Mesenchymal stem cell (in vitro differentiated cells and primary cell): ENCODE results near the gene HHLA2.

Experiments used
- DNase-seq: peaks from one replicate; pipeline ENCODE4 v3.0.0-alpha.2; 2013
- H2AFZ ChIP-seq: one replicate; pipeline ENCODE4 v1.6.1; 2013; ENCODE audit warnings: low read depth, mild to moderate bottlenecking, control low read depth, inconsistent platforms, low read length, moderate library complexity
- H2AK5ac ChIP-seq: 2 replicates; pipeline ENCODE4 v1.6.1; 2013; ENCODE audit warnings: low read length, moderate library complexity, mild to moderate bottlenecking, inconsistent platforms; ENCODE audit not compliant: severe bottlenecking
- H2BK120ac ChIP-seq: one replicate; pipeline ENCODE4 v1.6.1; 2013; ENCODE audit warnings: low read depth, mild to moderate bottlenecking, inconsistent platforms, low read length, moderate library complexity
- H2BK12ac ChIP-seq, 2 experiments: one replicate each; pipeline ENCODE4 v1.6.1; 2013; ENCODE audit warnings: inconsistent platforms in 2 of 2, low read length in 2 of 2, mild to moderate bottlenecking in 2 of 2, moderate library complexity in 2 of 2, control low read depth in 1 of 2
- H2BK15ac ChIP-seq: one replicate; pipeline ENCODE4 v1.6.1; 2013; ENCODE audit warnings: mild to moderate bottlenecking, low read depth, inconsistent platforms; ENCODE audit not compliant: poor library complexity, severe bottlenecking
- H2BK5ac ChIP-seq: 2 replicates; pipeline ENCODE4 v1.6.1; 2013; ENCODE audit warnings: low read depth, mild to moderate bottlenecking, low read length, control low read depth, inconsistent platforms; ENCODE audit not compliant: poor library complexity, severe bottlenecking
- H3K14ac ChIP-seq, 2 experiments: one replicate each; pipeline ENCODE4 v1.6.1; 2013; ENCODE audit warnings: inconsistent platforms in 2 of 2, low read length in 2 of 2, control low read depth in 1 of 2, mild to moderate bottlenecking in 1 of 2, moderate library complexity in 1 of 2
- H3K18ac ChIP-seq, 2 experiments: one replicate each; pipeline ENCODE4 v1.6.1; 2013; ENCODE audit warnings: inconsistent platforms in 2 of 2, low read length in 2 of 2, control low read depth in 1 of 2, low read depth in 1 of 2, mild to moderate bottlenecking in 1 of 2
- H3K23ac ChIP-seq, 2 experiments: one replicate each; pipeline ENCODE4 v1.6.1; 2013; ENCODE audit warnings: inconsistent platforms in 2 of 2, low read length in 2 of 2, mild to moderate bottlenecking in 2 of 2, moderate library complexity in 2 of 2, control low read depth in 1 of 2
- H3K27ac ChIP-seq: 2 replicates; pipeline ENCODE4 v1.5.1; 2013; ENCODE audit warnings: mild to moderate bottlenecking, moderate library complexity, low read length, control low read depth, inconsistent platforms; ENCODE audit not compliant: poor library complexity, severe bottlenecking
- H3K27me3 ChIP-seq, 2 experiments: 2 replicates each; pipeline versions ENCODE4 v1.6.1 to v1.7.0; 2013; ENCODE audit warnings: low read length in 2 of 2, mild to moderate bottlenecking in 2 of 2, moderate library complexity in 2 of 2, control low read depth in 1 of 2, inconsistent platforms in 1 of 2; ENCODE audit not compliant: control insufficient read depth in 1 of 2, insufficient read depth in 1 of 2
- H3K36me3 ChIP-seq, 2 experiments: 2 replicates each; pipeline versions ENCODE4 v1.6.1 to v1.7.0; 2013; ENCODE audit warnings: low read length in 2 of 2, control low read depth in 1 of 2, inconsistent platforms in 1 of 2, low read depth in 1 of 2, mild to moderate bottlenecking in 1 of 2; ENCODE audit not compliant: insufficient read depth in 2 of 2, control insufficient read depth in 1 of 2
- H3K4ac ChIP-seq, 2 experiments: one replicate each; pipeline ENCODE4 v1.6.1; 2013; ENCODE audit warnings: inconsistent platforms in 2 of 2, low read length in 2 of 2, mild to moderate bottlenecking in 2 of 2, moderate library complexity in 2 of 2, control low read depth in 1 of 2, low read depth in 1 of 2
- H3K4me1 ChIP-seq: 2 replicates; pipeline ENCODE4 v1.6.1; 2013; ENCODE audit warnings: low read depth, low read length, control low read depth; ENCODE audit not compliant: control insufficient read depth, insufficient read depth
- H3K4me2 ChIP-seq: 2 replicates; pipeline ENCODE4 v1.6.1; 2013; ENCODE audit warnings: low read length, mild to moderate bottlenecking, inconsistent platforms; ENCODE audit not compliant: poor library complexity, severe bottlenecking
- H3K4me3 ChIP-seq, 2 experiments: 2 replicates each; pipeline versions ENCODE4 v1.5.1 to v1.7.0; 2013; ENCODE audit warnings: low read length in 2 of 2, mild to moderate bottlenecking in 2 of 2, control low read depth in 1 of 2, low read depth in 1 of 2; ENCODE audit not compliant: insufficient read depth in 1 of 2
- H3K79me1 ChIP-seq: replicated peaks from 2 replicates; pipeline ENCODE4 v1.6.1; 2013; ENCODE audit warnings: mild to moderate bottlenecking, control low read depth, low read length, inconsistent platforms; ENCODE audit not compliant: poor library complexity, severe bottlenecking
- H3K9ac ChIP-seq: 2 replicates; pipeline ENCODE4 v1.7.0; 2013; ENCODE audit warnings: mild to moderate bottlenecking, low read length, moderate library complexity
- H3K9me3 ChIP-seq: 2 replicates; pipeline ENCODE4 v1.7.0; 2013; ENCODE audit warnings: mild to moderate bottlenecking, low read length; ENCODE audit not compliant: control insufficient read depth
- H4K8ac ChIP-seq: one replicate; pipeline ENCODE4 v1.6.1; 2013; ENCODE audit warnings: inconsistent platforms, mild to moderate bottlenecking, low read length, moderate library complexity
- H4K91ac ChIP-seq: one replicate; pipeline ENCODE4 v1.6.1; 2013; ENCODE audit warnings: mild to moderate bottlenecking, low read length, inconsistent platforms
- whole genome bisulfite sequencing: methylation state at CpG from one replicate; pipeline ENCODE4 v1.1.7; 2013; ENCODE audit warnings: mixed read lengths; 5-methylcytosine and 5-hydroxymethylcytosine counted together

The HHLA2 gene

GRCh38 chr3:108343491-108343890 is 47.1 kb downstream of the HHLA2 start:
- no peaks in the 10 kb centered on the region for H3K27me3 ChIP-seq
- no peak overlapping the region for H3K4me3 ChIP-seq
- H3K9me3 ChIP-seq, result no peaks in the 10 kb centered on the region
- no peak overlapping the region for H3K9ac ChIP-seq
- no peak overlapping the region for H2BK120ac ChIP-seq
- H3K23ac ChIP-seq, result no peak overlapping the region
- H3K27ac ChIP-seq, result no peak overlapping the region
- WGBS, result 92% methylated on average over 1 of the region's 4 CpGs
- no peak overlapping the region for H3K4me2 ChIP-seq
- no peak overlapping the region for H2AFZ ChIP-seq
- H3K36me3 ChIP-seq, result no peaks in the 10 kb centered on the region
- no peak overlapping the region for H2BK15ac ChIP-seq
- H4K91ac ChIP-seq, result no peak overlapping the region
- H3K14ac ChIP-seq, result no peak overlapping the region
- DNase-seq, result no peak
- no peak overlapping the region for H2BK5ac ChIP-seq
- H3K18ac ChIP-seq, result no peak overlapping the region
- H3K79me1 ChIP-seq, result no peaks in the 10 kb centered on the region
- H3K4ac ChIP-seq, result no peak overlapping the region
- H4K8ac ChIP-seq, result no peak overlapping the region
- no peak overlapping the region for H2BK12ac ChIP-seq
- H3K4me1 ChIP-seq, result peaks cover 2% of the 10 kb centered on the region
- H2AK5ac ChIP-seq, result no peak overlapping the region

GRCh38 chr3:108345492-108346205 is 49.3 kb downstream of the HHLA2 start:
- no peak overlapping the region for H2BK120ac ChIP-seq
- DNase-seq, result no peak
- H3K23ac ChIP-seq, result no peak overlapping the region
- H3K4ac ChIP-seq, result no peak overlapping the region
- H3K79me1 ChIP-seq, result no peaks in the 10 kb centered on the region
- no peak overlapping the region for H2BK12ac ChIP-seq
- no peak overlapping the region for H3K14ac ChIP-seq
- no peak overlapping the region for H4K91ac ChIP-seq
- no peak overlapping the region for H3K18ac ChIP-seq
- H3K9me3 ChIP-seq, result no peaks in the 10 kb centered on the region
- H3K4me2 ChIP-seq, result no peak overlapping the region
- H3K27me3 ChIP-seq, result no peaks in the 10 kb centered on the region
- no peak overlapping the region for H2AFZ ChIP-seq
- H3K27ac ChIP-seq, result no peak overlapping the region
- peaks cover 1% of the 10 kb centered on the region for H3K4me1 ChIP-seq
- no peaks in the 10 kb centered on the region for H3K36me3 ChIP-seq
- no peak overlapping the region for H3K9ac ChIP-seq
- H4K8ac ChIP-seq, result no peak overlapping the region
- no peak overlapping the region for H2BK5ac ChIP-seq
- WGBS, result 31% methylated on average over 5 of the region's 6 CpGs
- no peak overlapping the region for H3K4me3 ChIP-seq
- H2BK15ac ChIP-seq, result no peak overlapping the region
- H2AK5ac ChIP-seq, result no peak overlapping the region

GRCh38 chr3:108346301-108347227 is 50.2 kb downstream of the HHLA2 start:
- Histone ChIP-seq H2BK12ac (no peak overlapping the region), H2AK5ac (no peak overlapping the region), H3K4me3 (no peak overlapping the region), H3K14ac (no peak overlapping the region), H3K79me1 (no peaks in the 10 kb centered on the region), H3K9ac (no peak overlapping the region), H3K4ac (no peak overlapping the region), H3K27me3 (no peaks in the 10 kb centered on the region), H3K18ac (no peak overlapping the region), H2AFZ (no peak overlapping the region), H3K4me2 (no peak overlapping the region), H3K9me3 (no peaks in the 10 kb centered on the region), H2BK5ac (no peak overlapping the region), H4K8ac (no peak overlapping the region), H2BK120ac (no peak overlapping the region), H2BK15ac (no peak overlapping the region), H4K91ac (no peak overlapping the region), H3K27ac (no peak overlapping the region), H3K4me1 (peaks cover 1% of the 10 kb centered on the region), H3K36me3 (no peaks in the 10 kb centered on the region), H3K23ac (no peak overlapping the region)
- DNase-seq, result no peak
- 88% methylated on average over 5 of the region's 5 CpGs for WGBS

DNA sequence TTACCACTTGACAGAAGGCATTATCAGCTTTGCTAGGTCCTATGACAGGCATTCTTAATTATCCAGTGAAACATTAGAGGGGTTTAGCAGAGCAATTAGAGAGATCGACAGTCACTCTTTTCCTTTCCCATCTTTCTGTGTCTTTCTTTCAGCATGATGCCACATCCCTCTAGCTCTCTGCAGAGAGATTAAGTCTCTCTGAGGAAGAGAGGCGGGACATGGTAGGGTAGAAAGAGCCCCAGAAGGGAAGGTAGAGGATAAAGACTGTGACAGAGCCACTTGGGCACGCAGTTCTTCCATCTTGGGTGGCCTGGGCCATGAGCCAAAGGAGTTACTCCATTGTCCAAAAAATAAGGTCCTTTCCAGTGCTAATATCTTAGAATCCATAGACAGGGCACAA is 55.8 kb downstream of the HHLA2 start:
- H3K79me1 ChIP-seq, result no peaks in the 10 kb centered on the region
- H3K9me3 ChIP-seq, result no peaks in the 10 kb centered on the region
- no peak overlapping the region for H4K91ac ChIP-seq
- H2BK15ac ChIP-seq, result no peak overlapping the region
- no peaks in the 10 kb centered on the region for H3K27me3 ChIP-seq
- H3K4me1 ChIP-seq, result no peaks in the 10 kb centered on the region
- H3K4me2 ChIP-seq, result no peak overlapping the region
- H3K9ac ChIP-seq, result no peak overlapping the region
- H3K4ac ChIP-seq, result no peak overlapping the region
- no peak overlapping the region for H3K14ac ChIP-seq
- H2AFZ ChIP-seq, result no peak overlapping the region
- no peak overlapping the region for H4K8ac ChIP-seq
- 86% methylated on average over 1 of the region's 3 CpGs for WGBS
- no peak overlapping the region for H3K27ac ChIP-seq
- no peak overlapping the region for H2BK12ac ChIP-seq
- no peak overlapping the region for H2BK120ac ChIP-seq
- no peak overlapping the region for H2AK5ac ChIP-seq
- H3K4me3 ChIP-seq, result no peak overlapping the region
- H3K18ac ChIP-seq, result no peak overlapping the region
- no peak overlapping the region for H3K23ac ChIP-seq
- no peak overlapping the region for H2BK5ac ChIP-seq
- no peak for DNase-seq
- H3K36me3 ChIP-seq, result no peaks in the 10 kb centered on the region
